GM23248 (cell line): ENCODE data around the gene ZDHHC14. TPM values are rescaled to one million over a fixed set of nuclear protein-coding genes. Genes with fewer than 3 reads are reported as not detected.
A peak's percentile ranks its signal among the peaks of the same experiment; 100 is the strongest.

Source experiments
- DNase-seq: peaks from one replicate; pipeline ENCODE4 v3.0.0-alpha.2; 2015
- H2AFZ ChIP-seq: fragments of 200-600 bp; sonication (generic); 2 replicates; pipeline ENCODE4 v1.6.1; 2016; ENCODE audit warnings: antibody characterized with exemption
- H3F3A ChIP-seq: fragments of 200-600 bp; sonication (generic); 2 replicates; pipeline ENCODE4 v1.6.1; 2016; ENCODE audit warnings: mild to moderate bottlenecking, antibody characterized with exemption, mixed run types; ENCODE audit not compliant: insufficient read depth
- H3K27ac ChIP-seq: fragments of 200-600 bp; sonication (generic); 2 replicates; pipeline ENCODE4 v1.5.1; 2016; ENCODE audit warnings: mild to moderate bottlenecking
- H3K27me3 ChIP-seq: fragments of 200-600 bp; sonication (generic); replicated peaks from 2 replicates; pipeline ENCODE4 v1.6.1; 2016; ENCODE audit warnings: mild to moderate bottlenecking; ENCODE audit not compliant: insufficient read depth
- H3K36me3 ChIP-seq: fragments of 200-600 bp; sonication (generic); 2 replicates; pipeline ENCODE4 v1.6.1; 2016; ENCODE audit warnings: low read depth, mild to moderate bottlenecking
- H3K4me1 ChIP-seq: fragments of 200-600 bp; sonication (generic); 2 replicates; pipeline ENCODE4 v1.6.1; 2016; ENCODE audit warnings: mild to moderate bottlenecking; ENCODE audit not compliant: insufficient read depth
- H3K4me2 ChIP-seq: fragments of 200-600 bp; sonication (generic); one replicate; pipeline ENCODE4 v1.6.1; 2016; ENCODE audit warnings: mild to moderate bottlenecking; ENCODE audit not compliant: unreplicated experiment
- H3K4me3 ChIP-seq: fragments of 200-600 bp; sonication (generic); 2 replicates; pipeline ENCODE4 v1.5.1; 2016; ENCODE audit warnings: mild to moderate bottlenecking
- H3K79me2 ChIP-seq: fragments of 200-600 bp; sonication (generic); 2 replicates; pipeline ENCODE4 v1.6.1; 2016; ENCODE audit warnings: mild to moderate bottlenecking; ENCODE audit not compliant: insufficient read depth
- H3K9ac ChIP-seq: fragments of 200-600 bp; sonication (generic); 2 replicates; pipeline ENCODE4 v1.6.1; 2016; ENCODE audit warnings: mild to moderate bottlenecking
- H3K9me2 ChIP-seq: fragments of 200-600 bp; sonication (generic); 2 replicates; pipeline ENCODE4 v1.6.1; 2016; ENCODE audit warnings: mixed run types, mild to moderate bottlenecking, moderate library complexity; ENCODE audit not compliant: insufficient read depth
- H3K9me3 ChIP-seq: fragments of 200-600 bp; sonication (generic); one replicate; pipeline ENCODE4 v1.6.1; 2017; ENCODE audit warnings: low read depth
- H4K20me1 ChIP-seq: fragments of 200-600 bp; sonication (generic); 2 replicates; pipeline ENCODE4 v1.6.0; 2016; ENCODE audit not compliant: insufficient read depth
- EZH2 ChIP-seq: fragments of 200-600 bp; sonication (generic); IDR thresholded peaks from 2 replicates; pipeline ENCODE4 v1.6.1; 2018; ENCODE audit warnings: antibody characterized with exemption, mild to moderate bottlenecking; ENCODE audit not compliant: insufficient read depth, poor library complexity, severe bottlenecking
- EZH2phosphoT487 ChIP-seq: fragments of 200-600 bp; sonication (generic); IDR thresholded peaks from 2 replicates; pipeline ENCODE4 v1.6.1; 2018; ENCODE audit warnings: antibody characterized with exemption, moderate library complexity, mild to moderate bottlenecking, low read depth; ENCODE audit not compliant: insufficient read depth
- WGBS, 2 experiments: methylation state at CpG; one replicate each; pipeline ENCODE4 v1.1.6; 2015 to 2017; ENCODE audit warnings: low lambda C conversion rate in 2 of 2, low coverage in 1 of 2; ENCODE audit errors: missing lambda C conversion rate in 2 of 2; 5-methylcytosine and 5-hydroxymethylcytosine counted together
- in situ Hi-C: fragments of 300-500 bp; cut with MboI; formaldehyde crosslinking; loops from 2 replicates; pipeline ENCODE4 v1.15.0; 2020
- polyA plus RNA-seq: library from polyadenylated mRNA; unstranded; fragments of >200 nt; fragmentation: Nextera tagmentation; extraction: Ambion mirVana; gene quantifications from 2 replicates; pipeline ENCODE4 v1.2.1, GENCODE V29; 2016
- total RNA-seq: library from RNA; depleted of rRNA; stranded (reverse); fragments of >200 nt; shearing (Covaris generic); gene quantifications from 2 replicates; pipeline ENCODE4 v1.2.3, GENCODE V29; 2014

Gene ZDHHC14
- total and polyA plus RNA-seq, 2 experiments from 2014 or later, result 1.4 to 4.5 TPM

DNA sequence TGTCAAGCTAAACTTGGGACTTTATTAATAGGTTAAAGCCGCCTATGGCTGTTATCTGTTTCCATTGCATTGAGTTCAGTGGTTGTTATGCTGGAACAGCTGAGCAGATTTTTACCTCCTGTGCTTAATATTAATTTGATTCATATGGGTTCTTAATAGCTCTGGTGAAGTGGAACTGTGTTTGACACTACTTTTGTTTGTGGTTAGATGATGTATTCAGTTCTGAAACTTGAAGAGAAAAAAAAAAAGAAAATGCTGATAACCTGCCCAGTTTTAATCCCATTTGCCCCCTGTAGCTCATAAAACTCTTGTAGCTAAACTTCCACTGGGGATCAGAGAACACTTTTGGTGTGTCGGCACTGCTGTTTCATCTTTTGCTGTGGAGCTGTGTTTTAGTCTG is 117.8 kb downstream of the ZDHHC14 start:
- Histone ChIP-seq H3K79me2 (no peaks in the 10 kb centered on the region), H3K4me2 (no peak overlapping the region), H4K20me1 (no peaks in the 10 kb centered on the region), H2AFZ (no peak overlapping the region), H3K27me3 (no peaks in the 10 kb centered on the region), H3K4me1 (no peaks in the 10 kb centered on the region), H3K9me2 (no peaks in the 10 kb centered on the region), H3K9me3 (no peaks in the 10 kb centered on the region), H3K4me3 (no peak overlapping the region), H3K36me3 (no peaks in the 10 kb centered on the region), H3F3A (no peaks in the 10 kb centered on the region), H3K9ac (no peak overlapping the region), H3K27ac (no peak overlapping the region)
- WGBS, 2 experiments, result 94 to 95% methylated on average over 2 of the region's 2 CpGs
- in situ Hi-C loops, result no loop called here
- no peak for DNase-seq
- no peak for TF ChIP-seq EZH2
- TF ChIP-seq EZH2phosphoT487, result no peak

DNA sequence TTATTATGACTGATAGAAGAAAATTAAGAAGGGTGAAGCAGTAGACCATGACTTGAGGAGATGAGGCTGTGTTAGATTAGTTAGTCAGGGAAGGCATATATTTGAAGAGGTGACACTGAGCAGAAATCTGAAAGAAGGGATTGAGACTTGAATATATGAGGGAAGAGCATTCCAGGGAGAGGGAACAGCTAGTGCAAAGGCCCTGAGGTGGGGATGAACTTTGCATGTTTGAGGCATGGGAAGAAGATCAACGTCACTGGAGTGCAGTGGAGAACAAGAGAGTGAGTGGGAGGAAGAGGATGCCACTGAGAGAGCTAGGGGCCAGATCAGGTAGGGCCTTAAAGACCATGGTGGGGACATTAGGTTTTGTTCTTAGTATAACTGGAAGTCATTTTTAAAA is 119.0 kb downstream of the ZDHHC14 start:
- H3K27me3 ChIP-seq, result no peaks in the 10 kb centered on the region
- no peak overlapping the region for H3K9ac ChIP-seq
- no peaks in the 10 kb centered on the region for H3K4me1 ChIP-seq
- no peaks in the 10 kb centered on the region for H3K36me3 ChIP-seq
- no peak overlapping the region for H3K27ac ChIP-seq
- WGBS, 2 experiments, result 71 to 86% methylated on average over 1 of the region's 1 CpG
- no peak overlapping the region for H3K4me3 ChIP-seq
- H4K20me1 ChIP-seq, result no peaks in the 10 kb centered on the region
- H3F3A ChIP-seq, result no peaks in the 10 kb centered on the region
- no peak overlapping the region for H3K4me2 ChIP-seq
- no peaks in the 10 kb centered on the region for H3K9me3 ChIP-seq
- no peak for TF ChIP-seq EZH2phosphoT487
- TF ChIP-seq EZH2, result no peak
- H3K9me2 ChIP-seq, result no peaks in the 10 kb centered on the region
- DNase-seq, result no peak
- in situ Hi-C loops, result no loop called here
- H3K79me2 ChIP-seq, result no peaks in the 10 kb centered on the region
- H2AFZ ChIP-seq, result no peak overlapping the region

DNA sequence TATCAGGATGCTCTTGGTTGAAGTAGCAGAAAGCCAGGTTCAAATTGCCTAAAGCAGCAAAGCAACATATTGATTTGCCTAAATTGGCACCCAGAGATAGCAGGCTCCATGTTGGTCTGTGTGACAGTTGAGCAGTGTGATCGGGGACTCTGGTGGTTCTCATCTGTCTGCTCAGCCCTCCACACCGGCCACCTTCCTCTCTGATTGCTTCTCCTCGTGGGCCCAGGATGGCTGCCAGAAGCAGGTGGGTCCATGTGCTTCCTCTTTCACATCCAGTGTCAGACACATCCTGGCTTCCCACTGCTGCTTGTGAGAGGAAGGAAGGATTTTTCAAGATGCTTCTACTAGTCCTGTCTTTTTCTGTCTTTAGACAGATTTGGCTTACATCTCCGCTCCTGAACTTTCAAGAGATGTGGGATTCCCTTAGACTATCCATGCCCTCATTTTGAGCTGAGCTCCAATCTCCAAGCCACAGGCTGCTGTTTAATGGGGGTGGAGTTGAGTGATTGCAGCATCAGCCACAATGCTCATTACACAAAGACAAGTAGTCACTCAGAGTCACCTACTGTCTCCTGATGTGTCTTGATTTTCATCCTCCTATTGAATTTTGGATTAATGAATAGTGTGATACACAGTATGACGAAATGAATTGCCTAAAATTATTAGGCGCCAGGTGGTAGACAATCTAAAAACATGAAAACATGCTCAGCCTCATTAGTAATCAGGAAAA is 122.2 kb downstream of the ZDHHC14 start:
- 81 to 87% methylated on average over 6 of the region's 6 CpGs for WGBS, 2 experiments
- Histone ChIP-seq H3K27ac (no peak overlapping the region), H3K9ac (no peak overlapping the region), H3K4me2 (no peak overlapping the region), H3K9me3 (no peaks in the 10 kb centered on the region), H3K79me2 (no peaks in the 10 kb centered on the region), H3K9me2 (no peaks in the 10 kb centered on the region), H3K27me3 (no peaks in the 10 kb centered on the region), H3K36me3 (no peaks in the 10 kb centered on the region), H3K4me3 (no peak overlapping the region), H3K4me1 (no peaks in the 10 kb centered on the region), H2AFZ (no peak overlapping the region), H4K20me1 (no peaks in the 10 kb centered on the region), H3F3A (no peaks in the 10 kb centered on the region)
- TF ChIP-seq EZH2 (no peak), EZH2phosphoT487 (no peak)
- DNase-seq, result no peak
- in situ Hi-C loops, result no loop called here

DNA sequence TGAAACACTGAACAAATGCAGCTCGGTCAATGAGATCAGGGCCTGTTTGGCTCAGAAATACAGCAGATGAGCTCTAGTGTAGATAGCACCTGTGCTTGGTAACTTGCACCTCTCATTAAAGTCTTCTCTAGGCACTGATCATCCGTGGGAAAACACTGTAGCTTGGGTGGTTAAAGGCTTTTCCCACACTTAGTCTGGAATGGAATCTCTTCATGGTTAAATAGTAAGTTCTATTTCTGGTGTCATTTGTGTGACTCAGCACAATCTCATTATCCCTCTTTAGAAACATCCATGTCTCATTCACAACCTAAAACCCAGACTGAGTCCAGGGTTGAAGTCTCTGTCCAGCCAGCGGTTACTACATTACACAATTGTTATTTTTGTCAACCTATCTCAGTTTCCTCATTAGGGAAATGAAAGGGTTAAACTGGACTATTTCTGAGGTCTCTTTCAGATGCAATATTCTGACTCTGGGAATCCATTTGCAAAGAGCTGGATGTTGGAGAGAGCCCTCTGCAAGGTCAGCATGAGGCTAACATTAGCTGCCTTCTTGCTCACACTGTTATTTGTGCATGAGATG is 125.0 kb downstream of the ZDHHC14 start:
- Histone ChIP-seq H3K79me2 (no peaks in the 10 kb centered on the region), H3K4me1 (no peaks in the 10 kb centered on the region), H3K9me3 (no peaks in the 10 kb centered on the region), H3K36me3 (no peaks in the 10 kb centered on the region), H3K9me2 (no peaks in the 10 kb centered on the region), H3K4me3 (no peak overlapping the region), H3F3A (no peaks in the 10 kb centered on the region), H4K20me1 (no peaks in the 10 kb centered on the region), H2AFZ (no peak overlapping the region), H3K27me3 (no peaks in the 10 kb centered on the region), H3K9ac (no peak overlapping the region), H3K4me2 (no peak overlapping the region), H3K27ac (no peak overlapping the region)
- WGBS, 2 experiments, result 90 to 92% methylated on average over 3 of the region's 3 CpGs
- DNase-seq, result peak; percentile 9
- in situ Hi-C loops, result no loop called here
- TF ChIP-seq EZH2phosphoT487 (no peak), EZH2 (no peak)
